HG03095 (cell line): ENCODE results near the gene IDUA.

Experiments
- ATAC-seq: cut with Tn5 transposase; IDR thresholded peaks from one replicate; pipeline ENCODE4 v1.9.1; 2021; ENCODE audit warnings: moderate library complexity; ENCODE audit not compliant: unreplicated experiment

The IDUA gene

DNA sequence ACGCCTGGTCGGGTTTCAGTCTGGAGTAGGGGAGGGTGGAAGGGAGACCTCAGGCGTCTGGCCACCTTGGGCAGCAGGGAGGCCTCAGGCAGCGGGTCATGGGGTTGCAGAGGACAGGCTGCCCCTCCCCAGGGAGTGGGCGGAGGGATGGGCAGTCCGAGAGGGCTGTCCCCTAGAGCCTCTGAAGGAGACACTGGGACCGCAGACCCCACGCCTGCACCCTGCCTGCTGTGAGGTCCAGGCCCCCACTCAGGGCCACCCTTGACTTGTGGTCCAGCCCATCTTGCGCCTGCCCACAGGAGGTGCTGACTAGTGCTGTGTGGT, 41.0 kb downstream of the IDUA start:
- no peak for ATAC-seq

DNA sequence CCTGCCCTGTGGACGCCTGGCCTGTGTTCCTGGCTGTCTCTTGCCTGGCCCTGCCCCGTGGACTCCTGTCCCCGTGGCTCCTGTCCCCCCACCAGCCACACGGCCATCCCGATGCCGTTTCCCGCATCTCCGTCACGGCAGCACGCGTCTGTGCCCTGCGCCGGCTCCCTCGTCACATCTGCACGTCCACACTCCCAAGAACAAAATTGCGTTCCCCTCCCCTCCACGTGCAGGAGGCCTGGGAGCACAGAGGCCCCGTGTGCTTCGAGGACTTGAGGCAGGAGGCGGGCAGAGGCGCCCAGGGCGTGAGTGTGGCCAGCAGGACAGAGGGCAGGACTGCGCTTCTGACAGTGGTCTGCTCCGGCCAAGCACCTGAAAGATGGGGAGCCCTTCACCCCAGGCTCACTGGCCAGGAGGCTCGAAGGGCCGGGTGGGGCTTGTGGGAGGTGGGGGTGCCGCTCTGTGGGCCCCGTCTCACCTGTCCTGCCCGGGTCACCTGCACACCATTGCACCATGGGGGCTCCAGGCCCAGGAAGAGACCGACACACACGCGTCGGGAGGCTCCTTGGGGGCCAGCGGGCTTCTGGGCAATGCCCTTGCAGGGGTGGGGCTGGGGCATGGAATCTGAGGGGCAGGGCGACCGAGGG, 41.9 kb downstream of the IDUA start:
- no peak for ATAC-seq

DNA sequence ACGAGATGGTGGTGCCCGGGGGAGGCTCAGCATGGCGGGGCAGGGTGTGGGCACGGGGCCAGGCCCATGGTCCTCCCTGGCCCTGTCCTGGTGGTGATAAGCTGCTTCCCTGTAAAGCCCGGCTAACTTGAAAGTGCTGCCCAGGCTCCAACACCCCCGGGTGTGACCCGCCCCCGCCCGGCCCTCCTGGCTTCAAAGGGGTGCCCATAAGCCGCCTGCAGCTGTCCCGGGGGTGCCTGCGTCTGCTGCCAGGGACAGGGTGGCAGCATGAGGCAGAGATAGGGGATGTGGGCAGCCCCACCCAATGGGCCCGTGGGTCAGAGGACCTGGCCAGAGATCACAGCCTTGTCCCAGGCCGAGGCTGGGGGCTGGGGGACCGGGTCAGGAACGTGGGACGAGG, 42.7 kb downstream of the IDUA start:
- no peak for ATAC-seq

DNA sequence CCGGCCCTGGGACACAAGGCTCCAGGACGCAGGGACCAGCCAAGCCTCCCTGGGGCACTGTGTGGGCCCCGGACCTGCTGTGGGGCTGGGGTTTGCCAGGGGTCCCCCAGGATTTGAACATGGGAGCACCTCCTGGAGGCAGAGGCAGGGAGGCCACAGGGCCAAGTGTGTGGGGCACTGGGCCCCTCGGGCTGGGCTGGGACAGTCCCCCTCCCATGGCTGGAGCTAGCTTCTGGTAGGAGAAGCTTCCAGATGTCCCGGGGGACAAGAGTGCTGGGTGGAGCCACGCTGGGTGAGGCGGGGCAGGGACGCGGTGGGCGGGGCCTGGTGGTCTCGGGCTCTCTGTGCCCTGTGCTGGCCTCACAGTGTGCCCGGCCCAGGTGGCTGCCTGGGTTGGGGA, 43.2 kb downstream of the IDUA start:
- ATAC-seq, result no peak

DNA sequence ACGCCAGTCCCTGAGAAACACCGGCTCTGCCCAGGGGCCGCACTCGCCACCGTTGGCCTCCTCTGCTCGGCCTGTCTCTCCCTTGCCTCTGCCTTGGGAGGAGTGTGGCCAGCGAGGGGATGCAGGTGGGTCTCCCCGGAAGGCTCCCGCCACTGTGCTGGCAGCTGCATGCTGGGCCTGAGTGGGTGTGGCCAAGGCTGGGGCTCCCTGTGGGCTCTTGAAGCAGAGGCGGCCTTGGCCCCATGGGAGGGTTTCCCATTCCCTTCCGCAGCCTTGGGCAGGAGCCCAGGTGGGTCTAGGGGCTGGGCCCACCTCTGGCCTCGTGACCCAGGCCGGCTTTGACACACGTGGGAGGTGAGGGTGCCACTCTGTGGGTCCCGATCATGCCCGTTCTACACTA, 43.7 kb downstream of the IDUA start:
- no peak for ATAC-seq

DNA sequence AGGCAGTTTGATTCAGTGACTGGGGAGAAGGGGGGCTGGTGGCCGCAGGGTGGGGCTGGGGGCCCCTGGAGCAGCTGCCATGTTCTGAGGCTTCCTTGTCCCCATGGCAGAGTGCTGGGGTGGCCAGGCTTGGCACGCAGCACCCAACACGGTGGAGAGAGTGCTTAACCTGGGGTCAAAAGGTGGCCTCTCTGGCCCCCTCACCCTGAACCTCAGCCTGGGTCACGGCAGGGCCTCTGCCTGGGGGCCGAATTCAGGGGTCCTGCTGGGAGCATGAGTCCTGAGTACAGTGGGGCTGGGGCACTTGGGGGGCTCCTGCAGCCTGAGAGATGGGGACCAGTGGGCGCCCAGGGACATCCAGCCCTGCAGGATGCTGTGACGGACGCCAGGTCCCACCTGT, 44.5 kb downstream of the IDUA start:
- no peak for ATAC-seq

DNA sequence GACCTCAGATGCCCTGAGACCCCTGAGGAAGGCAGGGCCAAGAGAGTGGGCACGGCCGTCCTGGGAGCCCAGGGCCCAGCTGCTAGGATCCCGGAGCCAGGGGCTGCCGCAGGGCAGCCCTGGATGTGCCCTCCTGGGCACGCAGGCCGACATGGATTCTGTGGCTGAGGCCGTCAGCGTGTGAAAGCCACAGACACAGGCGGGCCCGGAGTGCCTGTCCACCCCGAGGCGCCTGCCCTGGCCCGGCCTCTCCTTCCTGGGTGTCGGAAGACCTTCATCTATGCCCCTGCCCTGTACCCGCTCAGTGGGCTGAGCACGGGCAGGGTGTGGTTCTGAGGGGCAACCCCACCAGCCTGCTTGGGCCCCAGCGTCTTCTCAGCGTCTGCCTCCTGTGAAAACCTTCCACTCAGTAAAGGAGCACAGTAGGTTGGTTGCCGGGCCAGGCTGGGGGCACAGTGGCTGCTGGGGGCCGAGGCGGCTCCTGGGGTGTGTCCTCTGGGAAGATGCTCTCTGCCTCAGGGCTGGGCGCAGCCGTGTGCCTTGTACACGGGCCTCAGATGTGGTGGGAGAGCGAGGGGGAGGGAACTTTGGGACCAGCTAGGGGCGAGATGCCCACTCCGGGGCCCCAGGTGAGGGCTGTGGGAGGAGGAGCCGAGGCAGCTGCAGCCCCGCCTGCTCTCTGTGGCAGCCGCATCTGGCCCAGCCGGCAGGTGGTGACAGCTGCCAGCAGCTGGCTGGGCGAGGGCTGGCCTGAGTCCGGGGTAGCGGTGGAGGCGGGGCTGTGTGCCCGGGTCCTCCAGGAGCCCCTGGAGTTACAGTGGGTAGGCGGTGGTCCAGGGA, 45.3 kb downstream of the IDUA start:
- ATAC-seq, result no peak

DNA sequence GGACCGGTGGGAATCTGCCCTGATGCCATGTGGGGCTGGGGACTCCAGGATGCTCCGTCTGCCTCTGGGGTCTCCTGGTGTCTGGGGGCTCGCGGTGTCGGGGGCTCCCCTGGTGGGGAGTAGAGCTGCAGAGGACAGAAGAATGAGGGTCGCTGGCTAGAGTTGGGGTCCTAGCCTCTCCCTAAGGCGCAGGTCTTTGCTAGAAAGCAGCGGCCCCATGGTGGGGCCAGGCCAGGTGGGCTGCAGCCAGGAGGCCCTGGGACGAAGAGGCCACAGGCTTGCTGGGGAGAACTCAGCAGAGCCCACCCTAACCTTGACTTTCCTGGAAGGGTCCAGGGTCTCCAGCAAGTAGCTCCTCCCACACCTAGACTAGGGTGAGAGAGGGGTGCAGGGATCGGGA, 46.0 kb downstream of the IDUA start:
- ATAC-seq, result no peak

DNA sequence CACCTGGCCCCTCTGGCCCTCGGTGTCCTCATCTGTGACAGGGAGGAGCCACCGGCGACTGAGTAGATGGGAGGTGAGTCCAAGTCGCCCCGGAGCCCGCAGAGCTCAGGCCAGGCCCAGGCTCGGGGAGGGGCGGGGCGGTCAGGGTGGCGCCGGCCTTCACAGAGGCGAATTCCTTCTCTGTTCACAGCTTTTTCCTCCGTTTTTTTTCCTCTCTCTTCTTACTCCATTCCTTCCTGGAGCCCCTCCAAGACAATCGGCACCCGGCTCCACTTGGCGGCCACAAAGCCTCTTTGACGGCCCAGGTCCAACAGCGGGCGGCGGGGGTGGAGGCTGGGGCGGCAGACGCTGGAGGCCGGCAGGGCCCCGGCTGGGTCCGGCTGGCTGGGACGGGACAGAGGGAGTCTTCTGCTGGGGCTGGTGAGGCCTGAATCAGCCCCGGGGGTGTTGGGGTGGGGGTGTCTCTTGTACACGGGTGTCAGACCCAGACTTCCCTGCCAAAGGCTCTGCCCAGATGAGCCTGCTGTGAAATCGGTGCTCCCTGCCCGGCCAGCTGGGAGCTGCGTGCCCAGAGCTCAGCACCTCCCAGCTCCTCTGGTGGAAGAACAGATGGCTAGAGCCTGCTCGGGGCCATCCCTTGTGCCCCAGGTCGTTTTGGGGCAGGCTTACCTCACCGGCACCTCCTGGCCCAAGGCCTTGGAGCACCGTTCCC, 47.2 kb downstream of the IDUA start:
- ATAC-seq, result no peak

DNA sequence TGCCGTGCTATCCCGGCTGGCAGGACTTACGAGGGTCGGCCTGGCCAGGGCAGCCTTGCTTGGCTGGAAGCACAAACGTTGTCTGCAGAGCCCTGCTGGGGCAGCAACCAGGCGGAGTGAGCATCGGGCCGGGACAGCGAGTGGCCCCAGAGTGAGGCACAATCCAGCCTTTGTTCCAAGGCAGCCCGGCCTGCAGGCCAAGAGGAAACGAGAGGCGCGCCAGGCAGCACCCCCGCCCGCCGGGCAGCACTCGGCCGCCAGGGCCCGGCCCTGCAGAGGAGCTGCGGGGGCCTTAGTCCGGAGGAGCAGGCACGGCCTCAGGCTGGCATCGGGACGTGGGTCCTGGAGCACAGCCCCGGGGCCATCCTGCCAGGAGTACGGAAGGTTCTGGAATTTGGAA, 48.7 kb downstream of the IDUA start:
- no peak for ATAC-seq

DNA sequence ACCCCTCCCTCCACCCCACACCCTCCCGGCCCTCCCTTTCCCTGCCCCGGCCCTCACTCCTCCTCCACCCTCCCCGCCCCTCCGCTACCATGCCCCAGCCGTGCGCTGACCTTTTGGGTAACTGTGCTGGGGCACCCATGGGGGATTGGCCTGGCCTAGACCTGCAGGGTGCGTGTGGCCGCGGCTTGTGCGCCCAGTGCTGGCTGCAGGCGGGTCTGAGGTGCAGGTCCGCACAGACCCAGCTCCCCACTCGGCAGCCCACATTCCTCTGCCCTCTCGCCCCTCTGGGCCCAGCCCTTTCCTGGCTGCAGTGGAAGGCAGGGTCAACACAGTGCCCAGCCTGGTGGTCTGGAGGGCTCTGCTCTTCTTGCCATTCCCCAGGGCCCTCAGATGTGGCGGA, 49.3 kb downstream of the IDUA start:
- no peak for ATAC-seq

DNA sequence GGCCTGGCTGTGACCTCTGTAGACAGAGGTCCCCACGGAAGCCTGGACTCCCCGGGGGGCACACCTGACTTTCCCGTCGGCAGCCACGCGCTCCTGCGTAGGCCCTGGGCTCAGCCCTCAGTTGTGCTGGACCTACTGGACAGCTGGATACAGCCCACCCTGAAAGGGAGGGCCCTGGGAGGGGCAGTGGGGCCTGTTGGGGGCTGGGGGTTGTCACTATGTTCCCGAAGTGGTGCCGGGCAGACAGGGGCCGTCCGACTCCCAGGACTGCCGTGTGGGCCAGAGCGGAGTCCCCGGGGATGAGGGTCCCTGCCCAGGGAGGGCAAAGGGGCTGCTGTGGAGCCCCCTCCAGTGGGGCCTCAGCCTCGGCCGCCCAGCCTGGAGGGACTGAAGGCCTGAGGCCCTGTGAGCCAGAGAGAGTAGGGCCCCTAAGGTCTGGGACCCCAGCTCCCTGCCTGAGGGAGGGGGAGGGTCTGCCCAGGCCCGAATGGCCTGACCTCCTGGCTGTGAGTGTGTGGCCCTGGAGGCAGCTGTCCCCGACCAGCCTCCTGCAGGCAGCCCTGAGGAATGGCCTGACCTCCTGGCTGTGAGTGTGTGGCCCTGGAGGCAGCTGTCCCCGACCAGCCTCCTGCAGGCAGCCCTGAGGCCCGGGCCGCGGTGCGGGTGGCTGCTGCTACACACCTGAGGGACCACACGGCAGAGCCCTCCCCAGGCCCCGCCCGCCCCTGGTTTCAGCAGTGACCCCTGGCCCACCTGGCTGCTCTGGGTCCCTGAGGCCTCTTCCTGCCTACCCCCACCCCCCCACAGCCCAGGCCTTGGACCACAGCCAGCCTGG, 50.3 kb downstream of the IDUA start:
- ATAC-seq, result no peak

DNA sequence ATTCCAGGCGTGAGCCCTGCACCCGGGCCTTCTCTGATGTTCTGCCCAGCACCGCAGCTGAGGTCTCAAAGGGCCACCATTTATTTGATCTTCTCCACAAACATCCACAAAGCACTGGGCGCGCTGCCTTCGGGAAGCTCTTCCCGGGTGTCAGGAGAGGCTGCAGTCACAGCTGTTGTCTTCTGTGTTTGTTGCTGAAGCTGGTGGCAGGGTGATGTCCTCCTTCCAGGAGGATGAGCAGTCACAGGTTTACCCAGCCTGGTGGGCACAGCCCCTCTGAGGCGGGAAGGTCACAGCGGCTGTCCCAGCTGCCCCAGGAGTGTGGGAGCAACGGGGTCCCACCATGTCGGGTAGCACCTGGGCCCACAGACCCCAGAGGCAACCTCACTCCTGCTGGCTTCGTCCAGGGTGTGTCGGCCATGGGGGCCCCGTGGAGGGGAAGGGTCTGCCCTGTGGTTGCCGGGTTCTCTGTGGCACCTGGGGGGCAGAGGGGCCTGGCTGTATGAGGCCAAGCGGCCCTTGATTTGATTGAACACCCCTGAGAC, 52.2 kb downstream of the IDUA start:
- ATAC-seq, result no peak

DNA sequence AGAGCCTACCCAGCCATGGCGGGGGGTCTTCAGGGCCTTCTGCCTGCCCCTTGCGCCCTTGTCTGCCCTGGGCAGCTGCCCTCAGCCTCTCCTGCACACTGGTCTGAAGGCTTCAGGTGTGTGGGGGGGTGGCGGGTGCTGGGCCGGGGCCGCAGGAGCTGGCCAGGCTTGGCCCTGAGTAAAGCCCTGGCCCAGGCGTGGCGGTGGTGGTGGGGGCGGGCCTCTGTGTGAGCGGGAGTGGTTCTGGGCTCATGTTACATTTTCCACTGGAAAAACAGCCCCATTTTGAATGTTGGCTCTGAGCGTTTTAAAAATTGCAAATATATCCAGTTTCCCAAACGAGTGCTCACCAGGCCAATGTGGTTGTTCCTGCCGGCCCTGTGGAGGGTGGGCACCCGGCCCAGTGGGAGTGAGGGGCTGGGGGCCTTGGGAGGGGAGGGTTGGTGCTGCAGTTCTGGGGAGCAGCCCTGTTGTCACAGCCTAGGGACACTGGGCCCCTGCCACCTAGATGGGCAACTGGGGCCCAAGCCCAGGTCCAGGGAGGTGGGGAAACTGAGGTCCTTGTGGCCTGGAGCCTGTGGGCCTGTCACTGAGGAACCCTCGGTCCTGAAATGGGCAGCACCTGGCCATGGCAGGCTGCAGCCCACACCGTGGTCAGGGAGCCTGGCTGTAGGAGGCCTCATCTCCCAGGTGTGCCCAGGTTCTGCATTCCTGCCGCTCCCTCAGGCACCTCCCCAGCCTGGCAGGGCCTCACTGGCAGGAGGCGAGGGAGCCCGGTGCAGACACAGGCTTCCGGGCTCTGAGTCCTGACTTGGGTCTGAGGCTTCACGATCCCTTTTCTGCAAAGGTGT, 52.9 kb downstream of the IDUA start:
- ATAC-seq, result no peak

DNA sequence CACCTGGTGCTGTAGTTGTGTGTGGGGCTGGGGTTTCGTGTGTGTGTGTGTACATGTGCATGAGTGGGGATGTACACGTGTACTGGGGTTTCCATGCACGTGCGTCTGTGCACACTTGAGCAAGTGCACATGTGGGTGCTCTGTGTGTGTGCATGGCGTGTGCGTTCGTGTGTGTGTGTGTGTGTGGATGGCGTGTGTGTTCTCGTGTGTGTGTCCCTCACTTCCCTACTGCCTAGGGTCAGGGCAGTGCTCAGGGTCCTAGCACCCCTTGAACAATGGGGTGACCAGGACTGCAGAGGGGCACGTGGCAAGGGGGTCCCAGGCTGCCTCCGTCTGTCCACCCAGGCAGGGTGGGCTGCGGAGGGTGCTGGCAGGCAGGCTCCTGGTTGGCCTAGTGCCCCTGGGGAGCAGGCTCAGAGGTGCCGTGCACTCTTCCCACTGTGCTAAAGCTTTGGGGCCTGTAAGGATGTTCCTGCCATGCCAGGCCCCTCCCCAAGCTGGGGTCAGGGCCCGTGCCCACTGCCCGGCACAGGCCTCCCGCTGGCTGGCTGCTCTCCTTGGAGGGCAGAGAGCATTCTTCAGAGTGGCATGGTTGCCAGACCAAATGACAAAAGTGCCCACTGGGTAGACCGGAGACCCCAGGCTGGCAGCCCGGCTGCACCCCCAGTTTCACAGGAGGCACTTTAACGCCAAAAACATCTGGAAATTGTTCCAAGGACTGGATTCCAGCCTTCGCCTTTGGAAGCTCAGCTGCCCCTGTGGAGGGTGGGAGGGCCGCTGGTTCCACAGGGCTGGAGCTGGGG, 53.7 kb downstream of the IDUA start:
- ATAC-seq, result no peak

DNA sequence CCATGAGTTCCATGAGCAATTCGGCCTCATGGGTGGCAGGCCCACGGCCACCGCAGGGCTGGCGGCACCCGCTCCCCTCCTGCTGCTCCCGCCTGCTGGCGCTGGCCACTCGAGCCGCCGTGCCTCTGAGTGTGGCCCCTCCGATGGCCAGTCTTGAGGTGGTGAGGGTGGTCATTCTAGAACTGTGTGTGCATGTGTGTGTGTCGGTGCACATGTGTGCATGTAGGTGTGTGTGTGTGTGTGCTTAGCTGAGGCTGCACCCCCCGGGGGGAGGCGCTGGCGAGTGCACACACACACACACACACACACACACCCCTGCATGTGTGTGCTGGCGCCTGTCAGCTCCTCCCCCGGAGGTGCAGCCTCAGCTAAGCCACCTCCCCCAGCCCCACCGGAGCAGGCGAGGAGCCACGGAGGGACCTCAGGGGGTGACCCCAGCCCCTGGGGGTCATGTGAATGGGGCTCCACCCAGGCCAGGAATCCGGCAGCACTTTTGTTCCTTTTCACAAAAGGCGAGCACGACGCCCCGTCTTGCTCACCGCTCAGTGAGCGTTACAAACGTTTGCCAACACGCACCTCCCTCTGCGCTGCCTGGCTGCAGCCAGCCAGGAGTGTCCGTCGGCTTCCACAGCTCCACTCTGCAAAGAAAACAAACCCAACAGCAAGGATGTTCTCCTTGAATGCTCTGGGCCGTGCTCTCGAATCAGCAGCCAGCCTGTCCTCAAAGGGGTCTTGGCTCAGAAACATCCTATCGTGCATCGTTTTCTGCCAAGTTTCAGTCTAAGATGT, 54.5 kb downstream of the IDUA start:
- no peak for ATAC-seq

DNA sequence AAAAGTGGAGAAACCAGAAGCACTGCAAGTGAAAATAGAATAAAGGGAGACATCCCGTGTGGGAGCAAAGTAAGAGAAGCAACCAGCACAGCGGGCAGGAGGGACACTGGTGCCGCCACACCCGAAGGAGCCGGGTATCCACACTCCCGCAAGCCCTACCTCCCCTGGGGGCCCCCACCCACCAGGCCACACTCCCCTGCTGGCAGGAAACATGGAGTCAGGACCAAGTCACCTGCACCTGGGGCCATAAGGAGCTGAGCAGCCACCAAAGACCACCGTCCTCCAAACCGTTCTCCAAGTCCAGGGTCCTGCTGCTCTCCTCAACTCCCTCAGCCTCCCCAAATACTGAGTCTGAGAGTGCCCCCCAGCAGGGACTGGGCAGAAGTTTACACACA, 55.1 kb downstream of the IDUA start:
- ATAC-seq, result no peak

DNA sequence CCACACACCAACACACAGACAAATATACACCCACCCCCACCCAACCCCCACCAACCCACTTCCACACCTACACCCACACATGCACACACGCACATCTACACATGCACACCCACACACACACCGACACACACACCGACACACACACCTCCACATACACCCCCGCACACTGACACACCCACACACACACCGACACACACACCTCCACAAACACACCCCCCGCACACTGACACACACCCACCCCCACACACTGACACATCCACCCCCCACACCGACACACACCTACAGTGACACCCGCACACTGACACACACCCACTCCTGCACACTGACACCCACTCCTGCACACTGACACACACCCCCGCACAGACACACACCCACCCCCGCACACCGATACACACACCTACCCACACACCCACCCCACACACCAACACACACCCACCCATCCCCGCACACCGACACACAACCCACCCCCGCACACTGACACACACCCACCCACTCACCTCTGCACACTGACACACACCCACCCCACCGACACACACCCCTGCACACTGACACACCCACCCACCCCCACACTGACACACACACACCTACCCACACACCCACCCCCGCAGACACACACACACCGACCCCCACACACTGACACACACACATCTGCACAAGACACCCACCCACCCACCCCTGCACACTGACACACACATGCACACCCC, 55.7 kb downstream of the IDUA start:
- no peak for ATAC-seq
